Caco-2 (cell line): ENCODE results near the gene KLRB1. TPM values are rescaled to one million over a fixed set of nuclear protein-coding genes. Genes with fewer than 3 reads are reported as not detected.

Experiments used
- BruUV-seq: library from RNA; stranded (reverse); fragments of 400-500 nt; replicated peaks from 2 replicates; lab custom pipeline; 2021; lab: Mats Ljungman, UMichigan
- CTCF ChIA-PET: fragments of 300-600 bp; sonication (Branson Sonifier 250); formaldehyde crosslinking; loops from one replicate; lab custom pipeline; 2022; ENCODE audit warnings: antibody characterized with exemption; lab: Charles Lee
- POLR2A ChIA-PET: fragments of 300-600 bp; sonication (Branson Sonifier 250); formaldehyde crosslinking; loops from one replicate; lab custom pipeline; 2022; ENCODE audit warnings: antibody characterized with exemption; lab: Charles Lee
- DNase-seq, 2 experiments: peaks; one replicate each; pipeline versions ENCODE4 v3.0.0 to v3.0.0-alpha.2; 2020 to 2022
- H3K27me3 ChIP-seq: replicated peaks from 2 replicates; pipeline ENCODE4 v1.6.0; 2011; ENCODE audit warnings: low read length; ENCODE audit not compliant: control insufficient read depth, insufficient read depth
- H3K36me3 ChIP-seq: 2 replicates; pipeline ENCODE4 v1.5.1; 2011; ENCODE audit warnings: low read length; ENCODE audit not compliant: control insufficient read depth, insufficient read depth
- H3K4me1 ChIP-seq: fragments of 250-450 bp; sonication (Bioruptor Pico); 2 replicates; pipeline ENCODE4 v1.5.1; 2020; ENCODE audit warnings: mild to moderate bottlenecking
- H3K4me3 ChIP-seq: 2 replicates; pipeline ENCODE4 v1.5.1; 2011; ENCODE audit warnings: low read depth, mild to moderate bottlenecking, control low read depth, low read length
- H3K9me3 ChIP-seq: fragments of 250-450 bp; sonication (Bioruptor Pico); 2 replicates; pipeline ENCODE4 v1.5.1; 2020; ENCODE audit warnings: mild to moderate bottlenecking, moderate library complexity
- H3K27ac Mint-ChIP-seq: one replicate; pipeline ENCODE4 v1.8.0; 2022; ENCODE audit warnings: mixed read lengths; ENCODE audit not compliant: unreplicated experiment
- H3K27me3 Mint-ChIP-seq: one replicate; pipeline ENCODE4 v1.8.0; 2022; ENCODE audit warnings: mixed read lengths; ENCODE audit not compliant: insufficient read depth, unreplicated experiment
- H3K36me3 Mint-ChIP-seq: one replicate; pipeline ENCODE4 v1.8.0; 2022; ENCODE audit warnings: mild to moderate bottlenecking, mixed read lengths; ENCODE audit not compliant: insufficient read depth, unreplicated experiment
- H3K4me1 Mint-ChIP-seq: one replicate; pipeline ENCODE4 v1.8.0; 2022; ENCODE audit warnings: low read depth, mixed read lengths; ENCODE audit not compliant: unreplicated experiment
- H3K4me3 Mint-ChIP-seq: one replicate; pipeline ENCODE4 v1.8.0; 2022; ENCODE audit warnings: mild to moderate bottlenecking, moderate library complexity, mixed read lengths; ENCODE audit not compliant: unreplicated experiment
- H3K9me3 Mint-ChIP-seq: one replicate; pipeline ENCODE4 v1.8.0; 2022; ENCODE audit warnings: mixed read lengths; ENCODE audit not compliant: unreplicated experiment
- intact Hi-C: fragments of 100-400 bp; cut with micrococcal nuclease; formaldehyde crosslinking; loops from one replicate; pipeline ENCODE4 v1.10.0; 2022; ENCODE audit not compliant: unreplicated experiment
- total RNA-seq: library from RNA; stranded (reverse); gene quantifications from 2 replicates; pipeline ENCODE4 v1.2.3, GENCODE V29; 2022
- TF ChIP-seq, protein P1 (sequence below), 2 experiments: fragments of 200-600 bp in 1 of 2; IDR thresholded peaks; 1 replicate in 1 of 2; 2 replicates in 1 of 2; pipeline versions ENCODE4 v1.5.1 to v1.8.0; 2011 to 2022; ENCODE audit warnings: antibody characterized with exemption in 1 of 2, control low read depth in 1 of 2, inconsistent platforms in 1 of 2, low read depth in 1 of 2, low read length in 1 of 2, mild to moderate bottlenecking in 1 of 2, moderate library complexity in 1 of 2; ENCODE audit not compliant: insufficient read depth in 1 of 2, severe bottlenecking in 1 of 2, unreplicated experiment in 1 of 2

The KLRB1 gene
- total RNA-seq, 1 experiment from 2014 or later: not detected

DNA sequence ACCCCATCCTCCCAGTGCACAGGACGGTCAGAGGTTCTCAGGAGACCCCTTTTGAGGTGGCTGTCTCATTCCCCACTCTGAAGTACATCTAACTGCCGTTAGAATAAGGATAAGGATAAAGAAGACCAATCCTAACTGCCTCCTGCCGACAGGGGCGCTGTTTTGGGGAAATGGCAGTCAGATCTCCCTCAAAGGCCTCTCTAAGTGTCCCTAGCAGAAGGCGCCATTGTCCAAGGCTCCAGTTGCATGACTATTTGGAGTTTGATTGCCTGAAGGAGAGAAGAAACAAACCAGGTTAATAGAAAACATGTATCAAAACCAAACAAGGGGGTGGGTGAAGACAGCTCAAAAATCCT, 29.1 kb upstream of the KLRB1 start:
- DNase-seq: no peak
- Mint-ChIP-seq H3K9me3 (no peaks in the 10 kb centered on the region), H3K4me1 (peaks cover 23% of the 10 kb centered on the region), H3K4me3 (no peak overlapping the region), H3K36me3 (peaks cover 5% of the 10 kb centered on the region), H3K27me3 (no peaks in the 10 kb centered on the region), H3K27ac (no peak overlapping the region)
- BruUV-seq: no TSS peak
- Histone ChIP-seq H3K4me1 (peaks cover 45% of the 10 kb centered on the region), H3K36me3 (no peaks in the 10 kb centered on the region), H3K4me3 (no peak overlapping the region), H3K27me3 (no peaks in the 10 kb centered on the region), H3K9me3 (no peaks in the 10 kb centered on the region)
- intact Hi-C loops: no loop called here
- TF ChIP-seq, protein P1, sequence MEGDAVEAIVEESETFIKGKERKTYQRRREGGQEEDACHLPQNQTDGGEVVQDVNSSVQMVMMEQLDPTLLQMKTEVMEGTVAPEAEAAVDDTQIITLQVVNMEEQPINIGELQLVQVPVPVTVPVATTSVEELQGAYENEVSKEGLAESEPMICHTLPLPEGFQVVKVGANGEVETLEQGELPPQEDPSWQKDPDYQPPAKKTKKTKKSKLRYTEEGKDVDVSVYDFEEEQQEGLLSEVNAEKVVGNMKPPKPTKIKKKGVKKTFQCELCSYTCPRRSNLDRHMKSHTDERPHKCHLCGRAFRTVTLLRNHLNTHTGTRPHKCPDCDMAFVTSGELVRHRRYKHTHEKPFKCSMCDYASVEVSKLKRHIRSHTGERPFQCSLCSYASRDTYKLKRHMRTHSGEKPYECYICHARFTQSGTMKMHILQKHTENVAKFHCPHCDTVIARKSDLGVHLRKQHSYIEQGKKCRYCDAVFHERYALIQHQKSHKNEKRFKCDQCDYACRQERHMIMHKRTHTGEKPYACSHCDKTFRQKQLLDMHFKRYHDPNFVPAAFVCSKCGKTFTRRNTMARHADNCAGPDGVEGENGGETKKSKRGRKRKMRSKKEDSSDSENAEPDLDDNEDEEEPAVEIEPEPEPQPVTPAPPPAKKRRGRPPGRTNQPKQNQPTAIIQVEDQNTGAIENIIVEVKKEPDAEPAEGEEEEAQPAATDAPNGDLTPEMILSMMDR (IDR thresholded peaks at IDR 0.05; ENCODE audit: insufficient read depth in 1 of 2, low read depth in 1 of 2, low read length in 1 of 2, severe bottlenecking in 1 of 2, unreplicated experiment in 1 of 2): no peak
- ChIA-PET CTCF (no interaction called here), POLR2A (no interaction called here)

DNA sequence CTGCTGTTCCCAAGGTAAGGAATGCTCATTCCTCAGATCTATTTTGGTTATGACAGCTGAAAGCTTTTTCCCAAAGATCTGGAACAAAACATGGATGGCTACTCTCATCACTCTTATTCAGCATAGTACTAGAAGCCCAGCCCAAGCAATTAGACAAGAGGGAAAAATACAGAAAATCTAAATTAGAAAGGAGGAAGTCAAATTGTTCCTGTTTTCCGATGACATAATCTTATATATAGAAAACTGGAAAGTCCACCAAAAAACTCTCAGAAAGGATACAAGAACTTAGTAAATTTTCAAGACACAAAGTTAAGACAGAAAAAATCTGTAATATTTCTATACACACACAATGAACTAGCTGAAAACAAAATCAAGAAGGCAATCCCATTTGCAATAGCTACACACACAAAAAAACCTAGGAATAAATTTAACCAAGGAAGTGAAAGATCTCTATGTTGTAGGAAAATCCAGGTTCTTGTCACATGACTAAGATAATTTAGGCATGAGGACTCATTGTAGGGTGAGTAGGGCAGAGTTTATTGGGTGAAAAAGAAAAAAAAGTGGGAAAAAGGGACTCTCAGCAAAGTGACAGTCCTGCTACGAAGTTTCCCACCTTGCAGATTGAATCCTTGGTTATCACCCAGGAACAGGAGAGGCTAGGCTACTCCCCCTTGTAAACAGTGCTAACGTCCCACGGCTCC, 28.6 kb upstream of the KLRB1 start:
- peaks cover 23% of the 10 kb centered on the region for H3K4me1 Mint-ChIP-seq
- TF ChIP-seq, protein P1 (IDR thresholded peaks at IDR 0.05; ENCODE audit: insufficient read depth in 1 of 2, low read depth in 1 of 2, low read length in 1 of 2, severe bottlenecking in 1 of 2, unreplicated experiment in 1 of 2): no peak
- no peak for DNase-seq
- H3K27ac Mint-ChIP-seq: no peak overlapping the region
- no peaks in the 10 kb centered on the region for H3K36me3 ChIP-seq
- H3K27me3 ChIP-seq: no peaks in the 10 kb centered on the region
- no peaks in the 10 kb centered on the region for H3K9me3 Mint-ChIP-seq
- intact Hi-C loops: no loop called here
- no peak overlapping the region for H3K4me3 Mint-ChIP-seq
- POLR2A ChIA-PET: no interaction called here
- H3K9me3 ChIP-seq: no peaks in the 10 kb centered on the region
- peaks cover 5% of the 10 kb centered on the region for H3K36me3 Mint-ChIP-seq
- no peak overlapping the region for H3K4me3 ChIP-seq
- BruUV-seq: no TSS peak
- peaks cover 45% of the 10 kb centered on the region for H3K4me1 ChIP-seq
- CTCF ChIA-PET: no interaction called here
- no peaks in the 10 kb centered on the region for H3K27me3 Mint-ChIP-seq

DNA sequence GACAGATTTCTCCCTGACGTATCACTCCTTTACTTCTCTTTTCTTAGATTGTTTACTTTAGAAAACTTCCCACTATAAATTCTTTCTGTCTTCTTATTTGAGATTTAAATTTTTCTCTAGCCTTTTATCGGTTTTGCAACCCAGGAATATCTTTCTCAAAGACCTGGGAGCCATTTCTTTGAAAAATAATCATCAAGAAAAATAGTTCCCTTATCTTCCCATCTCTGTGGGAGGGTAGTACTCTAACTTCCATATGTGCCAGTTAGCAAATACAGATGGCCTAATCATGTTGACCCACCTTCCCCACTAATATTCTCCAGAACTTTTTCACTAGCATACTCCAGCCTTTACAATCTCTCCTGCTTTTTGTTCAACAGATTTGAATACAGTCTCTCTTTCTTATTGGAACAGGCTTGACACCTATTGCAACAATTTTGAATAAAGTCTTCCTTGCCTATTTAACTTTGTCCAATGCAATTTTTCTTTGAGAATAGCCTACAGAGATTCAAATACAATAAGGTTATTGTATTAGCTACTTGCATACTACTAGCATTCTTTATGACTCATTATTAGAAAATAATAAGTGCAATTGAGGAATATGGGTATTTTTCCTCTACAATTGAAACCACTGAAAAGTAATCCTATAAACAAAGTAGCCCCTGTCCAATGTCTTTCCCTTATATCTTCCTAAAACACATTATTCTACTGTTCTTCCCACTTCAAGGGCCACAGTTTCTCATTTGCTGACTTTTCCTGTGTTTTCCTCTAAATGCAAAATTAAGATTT, 27.4 kb upstream of the KLRB1 start:
- peaks cover 23% of the 10 kb centered on the region for H3K4me1 Mint-ChIP-seq
- H3K9me3 Mint-ChIP-seq: no peaks in the 10 kb centered on the region
- ChIA-PET CTCF (interaction anchor here (0.7 to 1.7 kb wide), 3 partner anchors 13 to 115 kb away, joined by 3 to 9 read pairs (median 3); no protein-coding TSS in a partner anchor), POLR2A (interaction anchor here (0.5 kb wide), 1 partner anchor 1091 kb away, joined by 3 read pairs; no protein-coding TSS in a partner anchor)
- intact Hi-C loops: loop anchor here (1.0 kb wide), 3 partner anchors 60 to 163 kb away; no protein-coding TSS in a partner anchor
- no peaks in the 10 kb centered on the region for H3K27me3 ChIP-seq
- DNase-seq: no peak
- BruUV-seq: no TSS peak
- peaks cover 5% of the 10 kb centered on the region for H3K36me3 Mint-ChIP-seq
- H3K4me3 Mint-ChIP-seq: peak overlapping the region; percentile 16
- TF ChIP-seq, protein P1 (IDR thresholded peaks at IDR 0.05; ENCODE audit: insufficient read depth in 1 of 2, low read depth in 1 of 2, low read length in 1 of 2, severe bottlenecking in 1 of 2, unreplicated experiment in 1 of 2): no peak
- H3K27ac Mint-ChIP-seq: no peak overlapping the region
- H3K36me3 ChIP-seq: no peaks in the 10 kb centered on the region
- H3K9me3 ChIP-seq: no peaks in the 10 kb centered on the region
- H3K27me3 Mint-ChIP-seq: no peaks in the 10 kb centered on the region
- H3K4me3 ChIP-seq: no peak overlapping the region
- peaks cover 41% of the 10 kb centered on the region for H3K4me1 ChIP-seq
